HepG2 (cell line): ENCODE data around the gene OR52B2. TPM values are rescaled to one million over a fixed set of nuclear protein-coding genes. Genes with fewer than 3 reads are reported as not detected.

Experiments
- ATAC-seq: fragments of 200-7000 bp; cut with Tn5 transposase; 3 replicates; pipeline ENCODE4 v1.9.1; 2020; ENCODE audit warnings: mild to moderate bottlenecking, moderate library complexity
- BruUV-seq: library from RNA; stranded (reverse); fragments of 400-500 nt; replicated peaks from 2 replicates; lab custom pipeline; 2021; lab: Mats Ljungman, UMichigan
- CTCF ChIA-PET: fragments of 300-600 bp; formaldehyde crosslinking; extraction: SDS; loops from one replicate; lab custom pipeline; 2021; ENCODE audit warnings: low total read pairs, inconsistent platforms, low intra/inter-chr PET ratio; lab: Yijun Ruan, JAX
- POLR2A ChIA-PET: fragments of 350-600 bp; sonication (Branson Sonifier 250); formaldehyde crosslinking; loops from one replicate; lab custom pipeline; 2020; ENCODE audit warnings: antibody characterized with exemption, inconsistent platforms; lab: Yijun Ruan, JAX
- DNase-seq: peaks from one replicate; pipeline ENCODE4 v3.0.0-alpha.2; 2015; ENCODE audit warnings: low spot score
- FAIRE-seq: peaks from 3 replicates; lab custom pipeline; 2011; peaks lifted over from hg19 to GRCh38; lab: Jason Lieb, UNC
- H2AFZ ChIP-seq: one replicate; pipeline ENCODE4 v1.6.1; 2011; ENCODE audit warnings: low read length, inconsistent platforms
- H3K27ac ChIP-seq: fragments of 300-600 bp; 3 replicates; pipeline ENCODE4 v1.8.0; 2011; ENCODE audit warnings: mixed run types, mild to moderate bottlenecking, mixed read lengths, low read length, inconsistent platforms; ENCODE audit not compliant: insufficient read depth; ENCODE audit errors: extremely low read length
- H3K27me3 ChIP-seq, 2 experiments: fragments of 200-600 bp in 1 of 2; 2 replicates in 1 of 2; 3 replicates in 1 of 2; pipeline versions ENCODE4 v1.6.0 to v1.8.0; 2011; ENCODE audit warnings: low read length in 2 of 2, mild to moderate bottlenecking in 2 of 2, moderate library complexity in 2 of 2, inconsistent platforms in 1 of 2; ENCODE audit not compliant: insufficient read depth in 2 of 2, control insufficient read depth in 1 of 2
- H3K36me3 ChIP-seq, 2 experiments: fragments of 200-600 bp in 1 of 2; replicated peaks in 1 of 2; 2 replicates in 1 of 2; 3 replicates in 1 of 2; pipeline versions ENCODE4 v1.5.1 to v1.8.0; 2011; ENCODE audit warnings: low read length in 2 of 2, inconsistent platforms in 1 of 2; ENCODE audit not compliant: insufficient read depth in 2 of 2, control insufficient read depth in 1 of 2
- H3K4me1 ChIP-seq: 2 replicates; pipeline ENCODE4 v1.5.1; 2012; ENCODE audit warnings: low read length, inconsistent platforms; ENCODE audit not compliant: insufficient read depth
- H3K4me2 ChIP-seq: 2 replicates; pipeline ENCODE4 v1.6.0; 2011; ENCODE audit warnings: low read depth, low read length, inconsistent platforms
- H3K4me3 ChIP-seq, 3 experiments: fragments of 200-600 bp in 1 of 3; sonication (generic), shearing (Covaris generic) in 1 of 3; replicated peaks in 1 of 3; 2 replicates each; pipeline ENCODE4 v1.5.1; 2011 to 2016; ENCODE audit warnings: low read length in 3 of 3, inconsistent platforms in 2 of 3, low read depth in 2 of 3, mild to moderate bottlenecking in 2 of 3, control low read depth in 1 of 3, mixed read lengths in 1 of 3; ENCODE audit not compliant: insufficient read depth in 1 of 3
- H3K79me2 ChIP-seq: one replicate; pipeline ENCODE4 v1.6.1; 2011; ENCODE audit warnings: low read length, inconsistent platforms; ENCODE audit not compliant: insufficient read depth
- H3K9ac ChIP-seq: 2 replicates; pipeline ENCODE4 v1.6.0; 2011; ENCODE audit warnings: mild to moderate bottlenecking, low read depth, low read length, inconsistent platforms; ENCODE audit not compliant: insufficient read depth
- H3K9me3 ChIP-seq: 2 replicates; pipeline ENCODE4 v1.5.1; 2012; ENCODE audit warnings: mild to moderate bottlenecking, low read length
- H4K20me1 ChIP-seq: 2 replicates; pipeline ENCODE4 v1.6.0; 2011; ENCODE audit warnings: inconsistent platforms, mild to moderate bottlenecking, low read length, moderate library complexity; ENCODE audit not compliant: insufficient read depth
- DBP ChIP-seq: sonication (generic); formaldehyde crosslinking; IDR thresholded peaks from 2 replicates; pipeline ENCODE4 v1.4.0; 2020; ENCODE audit warnings: missing genetic modification reagents; ENCODE audit errors: not compliant biosample characterization
- NFKB2 ChIP-seq: sonication (generic); formaldehyde crosslinking; IDR thresholded peaks from 2 replicates; pipeline ENCODE4 v1.4.0; 2020; ENCODE audit warnings: missing genetic modification reagents, borderline replicate concordance
- SRF ChIP-seq: IDR thresholded peaks from 2 replicates; pipeline ENCODE4 v1.6.1; 2011; ENCODE audit warnings: mild to moderate bottlenecking, low read depth, low read length, moderate library complexity
- ZNF567 ChIP-seq: sonication (generic); formaldehyde crosslinking; IDR thresholded peaks from 2 replicates; pipeline ENCODE4 v1.8.1; 2023; ENCODE audit warnings: mild to moderate bottlenecking, missing genetic modification reagents, borderline replicate concordance
- ZNF770 ChIP-seq: sonication (generic); formaldehyde crosslinking; IDR thresholded peaks from 2 replicates; pipeline ENCODE4 v1.5.0; 2020; ENCODE audit warnings: mild to moderate bottlenecking, missing genetic modification reagents
- WGBS: methylation state at CpG from one replicate; pipeline ENCODE4 v1.1.6; 2017; ENCODE audit warnings: low lambda C conversion rate; 5-methylcytosine and 5-hydroxymethylcytosine counted together
- in situ Hi-C: cut with HindIII; loops from 2 replicates; pipeline ENCODE4 v1.10.0; 2017; ENCODE audit warnings: low pct_unique_long_range_greater_than_20kb; ENCODE audit not compliant: extremely low pct_ligation_motif_present
- intact Hi-C: fragments of 100-400 bp; cut with micrococcal nuclease; formaldehyde crosslinking; loops from one replicate; pipeline ENCODE4 v1.10.0; 2022; ENCODE audit not compliant: unreplicated experiment
- polyA plus RNA-seq, 8 experiments: library from polyadenylated mRNA; depleted of rRNA in 3 of 8; stranded (reverse) in 7 of 8; unstranded in 1 of 8; fragments of >200 nt; fragmentation: Illumina TruSeq in 4 of 8; extraction: Trizol in 4 of 8; gene quantifications; 2 replicates each; pipeline versions ENCODE4 v1.2.1 to v1.2.3, GENCODE V29; 2011 to 2016; ENCODE audit warnings: low read depth in 4 of 8, missing spikeins in 1 of 8, mixed read lengths in 1 of 8; ENCODE audit not compliant: insufficient read depth in 1 of 8
- total RNA-seq, 5 experiments: library from RNA; depleted of rRNA; stranded (reverse); fragments of >200 nt; fragmentation: Illumina TruSeq; extraction: Trizol; gene quantifications; 2 replicates each; pipeline ENCODE4 v1.2.3, GENCODE V29; 2016; ENCODE audit warnings: low read depth in 1 of 5
- TF ChIP-seq, protein P1 (sequence below): sonication (generic); formaldehyde crosslinking; IDR thresholded peaks from 2 replicates; pipeline ENCODE4 v1.4.0; 2020; ENCODE audit warnings: missing genetic modification reagents

OR52B2 gene
- total and polyA plus RNA-seq, 2 of the 13 experiments (the other 11 are each of a cell fraction or from before 2014, with no cell fraction given) = not detected

- TF ChIP-seq NFKB2 (CRISPR knock-in tag) = no peak
- TF ChIP-seq, protein P1, sequence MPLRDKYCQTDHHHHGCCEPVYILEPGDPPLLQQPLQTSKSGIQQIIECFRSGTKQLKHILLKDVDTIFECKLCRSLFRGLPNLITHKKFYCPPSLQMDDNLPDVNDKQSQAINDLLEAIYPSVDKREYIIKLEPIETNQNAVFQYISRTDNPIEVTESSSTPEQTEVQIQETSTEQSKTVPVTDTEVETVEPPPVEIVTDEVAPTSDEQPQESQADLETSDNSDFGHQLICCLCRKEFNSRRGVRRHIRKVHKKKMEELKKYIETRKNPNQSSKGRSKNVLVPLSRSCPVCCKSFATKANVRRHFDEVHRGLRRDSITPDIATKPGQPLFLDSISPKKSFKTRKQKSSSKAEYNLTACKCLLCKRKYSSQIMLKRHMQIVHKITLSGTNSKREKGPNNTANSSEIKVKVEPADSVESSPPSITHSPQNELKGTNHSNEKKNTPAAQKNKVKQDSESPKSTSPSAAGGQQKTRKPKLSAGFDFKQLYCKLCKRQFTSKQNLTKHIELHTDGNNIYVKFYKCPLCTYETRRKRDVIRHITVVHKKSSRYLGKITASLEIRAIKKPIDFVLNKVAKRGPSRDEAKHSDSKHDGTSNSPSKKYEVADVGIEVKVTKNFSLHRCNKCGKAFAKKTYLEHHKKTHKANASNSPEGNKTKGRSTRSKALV (CRISPR knock-in tag) = no peak
- no peak for TF ChIP-seq ZNF567 (CRISPR knock-in tag)
- no peak for TF ChIP-seq SRF
- no peak for TF ChIP-seq DBP (CRISPR knock-in tag)
Observed at GRCh38 chr11:6197466-6198200, 27.5 kb upstream of the OR52B2 start (continued).

DNA sequence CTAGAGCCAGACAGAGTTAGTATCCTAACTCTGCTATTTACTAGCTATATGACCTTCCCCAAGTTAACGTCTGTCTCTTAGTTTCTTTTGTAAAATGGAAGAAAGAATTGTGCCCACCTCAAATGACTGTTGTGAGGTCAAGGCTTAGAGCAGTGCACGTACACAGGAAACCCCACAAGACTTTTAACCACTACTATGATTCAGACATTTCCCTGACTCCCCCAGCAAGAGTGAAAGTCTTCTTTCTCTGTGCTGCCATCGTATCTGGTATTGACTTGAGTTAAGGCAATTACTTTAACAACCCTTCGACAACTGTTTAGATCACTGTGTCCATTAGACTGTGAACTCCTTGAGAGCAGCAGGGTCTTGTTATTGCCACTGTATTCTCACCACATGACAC, 26.3 kb upstream of the OR52B2 start:
- no peaks in the 10 kb centered on the region for H3K9me3 ChIP-seq
- no peaks in the 10 kb centered on the region for H3K4me1 ChIP-seq
- ATAC-seq (no peak), FAIRE-seq (no peak), DNase-seq (no peak)
- H3K27me3 ChIP-seq = peaks cover 1 to 5% of the 10 kb centered on the region in 2 experiments; a peak in 3 of 5 replicates
- H3K36me3 ChIP-seq = no peaks in the 10 kb centered on the region
- H3K4me2 ChIP-seq = no peak overlapping the region
- H2AFZ ChIP-seq = no peak overlapping the region
- ChIA-PET POLR2A (no interaction called here), CTCF (no interaction called here)
- no peaks in the 10 kb centered on the region for H3K79me2 ChIP-seq
- no peak overlapping the region for H3K27ac ChIP-seq
- in situ Hi-C loops = no loop called here
- no peak for TF ChIP-seq ZNF770 (CRISPR knock-in tag)
- TF ChIP-seq, all 625 proteins: peak for 0
- BruUV-seq = no TSS peak
- Histone ChIP-seq H3K4me3 (no peak overlapping the region), H4K20me1 (no peaks in the 10 kb centered on the region), H3K9ac (no peak overlapping the region)
- intact Hi-C loops = no loop called here
- WGBS = 2% methylated on average over 4 of the region's 4 CpGs
